AG10803 (cell line): ENCODE data around the gene PPP2R2C.

Source experiments
- DNase-seq: peaks from one replicate; pipeline ENCODE4 v3.0.0; 2010; ENCODE audit warnings: low read depth
- H3K4me3 ChIP-seq: 2 replicates; pipeline ENCODE4 v1.5.1; 2011; ENCODE audit warnings: mild to moderate bottlenecking, low read length, control low read depth
- TF ChIP-seq, protein P1 (sequence below): conservative IDR thresholded peaks from 2 replicates; pipeline ENCODE4 v1.5.1; 2011; ENCODE audit warnings: mild to moderate bottlenecking, low read length, control low read depth, inconsistent platforms

The PPP2R2C gene

DNA sequence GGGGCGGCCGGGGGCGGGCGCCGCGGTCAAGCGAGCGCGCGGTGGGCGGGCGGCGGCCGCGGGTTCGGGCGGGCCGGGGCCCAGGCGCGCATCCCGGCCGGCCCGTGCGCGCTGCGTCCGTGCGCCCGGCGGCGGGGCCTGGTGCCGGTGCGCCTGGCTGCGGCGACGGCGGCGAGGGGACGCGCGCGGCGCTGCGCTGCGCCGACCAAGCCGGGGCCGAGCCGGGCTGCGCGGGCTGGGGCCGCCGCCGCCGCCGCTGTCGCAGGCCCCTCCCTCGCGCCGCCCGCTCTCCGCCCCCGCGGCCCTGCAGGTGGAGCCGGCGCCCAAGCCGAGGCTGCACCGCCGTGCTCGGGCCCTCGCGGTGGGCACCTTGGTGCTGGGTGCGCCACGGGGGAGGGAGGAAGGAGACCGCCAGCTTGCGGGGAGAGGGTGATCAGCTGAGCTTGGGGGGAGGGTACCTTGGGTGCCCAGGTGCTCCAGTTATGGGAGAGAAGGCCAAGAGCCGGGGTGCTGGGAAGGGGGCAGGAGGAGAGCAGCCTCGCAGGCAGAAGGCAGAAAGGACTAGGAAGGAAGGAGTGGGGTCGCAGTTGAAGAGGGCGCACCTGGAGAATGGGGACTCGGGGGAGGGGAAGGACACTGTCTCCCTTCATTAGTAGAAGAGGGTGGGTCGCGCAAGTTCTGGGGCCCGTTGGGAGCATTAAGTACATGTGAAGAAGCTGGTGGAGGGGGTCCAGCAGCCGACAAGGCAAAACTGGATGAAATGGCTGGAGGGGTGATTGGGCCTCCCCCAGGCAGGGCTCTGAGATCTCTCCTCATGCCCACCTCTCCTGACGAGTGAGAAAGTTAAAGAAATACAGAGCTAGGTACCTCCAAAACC lies at the start of gene PPP2R2C:
Gene PPP2R2C (minus strand): TSS at position 228 of the 877 bp plus-strand sequence. CDS start 385 bp downstream, outside the sequence.
- TF ChIP-seq, protein P1, sequence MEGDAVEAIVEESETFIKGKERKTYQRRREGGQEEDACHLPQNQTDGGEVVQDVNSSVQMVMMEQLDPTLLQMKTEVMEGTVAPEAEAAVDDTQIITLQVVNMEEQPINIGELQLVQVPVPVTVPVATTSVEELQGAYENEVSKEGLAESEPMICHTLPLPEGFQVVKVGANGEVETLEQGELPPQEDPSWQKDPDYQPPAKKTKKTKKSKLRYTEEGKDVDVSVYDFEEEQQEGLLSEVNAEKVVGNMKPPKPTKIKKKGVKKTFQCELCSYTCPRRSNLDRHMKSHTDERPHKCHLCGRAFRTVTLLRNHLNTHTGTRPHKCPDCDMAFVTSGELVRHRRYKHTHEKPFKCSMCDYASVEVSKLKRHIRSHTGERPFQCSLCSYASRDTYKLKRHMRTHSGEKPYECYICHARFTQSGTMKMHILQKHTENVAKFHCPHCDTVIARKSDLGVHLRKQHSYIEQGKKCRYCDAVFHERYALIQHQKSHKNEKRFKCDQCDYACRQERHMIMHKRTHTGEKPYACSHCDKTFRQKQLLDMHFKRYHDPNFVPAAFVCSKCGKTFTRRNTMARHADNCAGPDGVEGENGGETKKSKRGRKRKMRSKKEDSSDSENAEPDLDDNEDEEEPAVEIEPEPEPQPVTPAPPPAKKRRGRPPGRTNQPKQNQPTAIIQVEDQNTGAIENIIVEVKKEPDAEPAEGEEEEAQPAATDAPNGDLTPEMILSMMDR = no peak
- no peak for DNase-seq
- no peak within 1 kb of the TSS for H3K4me3 ChIP-seq

DNA sequence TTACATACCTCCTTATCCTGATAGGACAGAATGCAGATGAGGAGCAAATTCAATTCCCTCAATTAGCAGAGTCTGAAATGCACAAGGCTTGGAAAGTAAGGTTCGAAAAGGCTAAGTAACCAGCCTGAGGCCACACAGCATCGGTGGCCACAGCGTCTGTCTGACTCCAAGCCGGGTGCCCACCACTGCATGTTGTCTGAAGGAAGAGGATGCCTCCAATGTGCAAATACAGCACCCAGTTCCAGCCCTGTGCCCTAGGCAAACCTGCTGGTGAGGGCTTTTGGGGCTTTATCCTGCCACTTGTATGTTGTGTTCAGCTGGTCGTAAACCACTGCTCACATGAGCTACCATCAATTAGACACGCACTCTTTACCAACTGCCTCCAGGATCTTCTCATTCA lies 48.6 kb upstream of the PPP2R2C start:
- TF ChIP-seq, protein P1 = no peak
- no peak overlapping the region for H3K4me3 ChIP-seq
- DNase-seq = no peak

DNA sequence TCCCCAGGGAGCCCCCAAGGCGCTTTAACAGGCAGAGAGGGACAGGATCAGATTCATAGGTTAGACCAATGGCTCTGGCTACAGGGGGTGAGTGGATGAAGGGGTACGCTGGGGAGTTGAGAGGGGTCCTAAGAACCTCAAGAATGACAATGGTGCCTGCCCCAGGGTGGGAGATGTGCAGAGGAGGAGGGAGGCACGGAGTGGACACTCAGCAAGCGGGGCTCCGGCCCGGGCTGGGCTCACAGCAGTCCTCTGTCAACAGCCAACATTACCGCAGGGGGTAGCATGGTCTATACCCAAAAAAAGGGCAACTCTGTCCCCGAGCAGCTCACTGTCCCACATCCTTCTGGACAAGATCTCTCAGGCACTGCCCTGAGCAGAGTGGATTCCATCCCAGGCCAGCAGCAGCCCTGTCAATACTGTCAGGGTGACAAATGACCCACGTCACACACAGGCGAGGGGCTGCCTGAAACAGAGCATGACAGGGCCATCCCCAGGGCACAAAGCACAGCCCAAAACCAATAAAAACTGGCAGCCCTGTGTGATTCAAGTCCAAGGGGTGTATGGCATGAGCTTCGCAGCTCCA lies 47.7 kb upstream of the PPP2R2C start:
- TF ChIP-seq, protein P1 = no peak
- H3K4me3 ChIP-seq = no peak overlapping the region
- no peak for DNase-seq

DNA sequence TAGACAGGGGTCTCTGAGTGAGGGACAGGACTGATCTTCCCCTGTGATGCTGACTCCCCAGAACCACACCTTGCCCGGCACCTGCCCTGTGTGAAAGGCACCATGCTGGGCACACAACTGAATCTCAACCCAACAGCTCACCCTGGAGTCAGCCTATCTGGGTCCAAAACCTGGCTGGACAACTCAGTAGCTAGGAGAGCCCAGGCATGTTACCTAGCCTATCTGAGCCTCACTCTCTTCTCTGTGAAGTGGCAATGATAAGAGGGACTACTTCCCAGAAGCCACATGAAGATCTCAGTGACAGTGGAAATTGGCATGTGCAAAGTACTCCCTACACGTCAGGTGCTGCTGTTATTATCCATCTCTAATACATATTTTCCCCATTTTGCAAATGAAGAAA lies 44.8 kb upstream of the PPP2R2C start:
- no peak overlapping the region for H3K4me3 ChIP-seq
- DNase-seq = no peak
- TF ChIP-seq, protein P1 = no peak

DNA sequence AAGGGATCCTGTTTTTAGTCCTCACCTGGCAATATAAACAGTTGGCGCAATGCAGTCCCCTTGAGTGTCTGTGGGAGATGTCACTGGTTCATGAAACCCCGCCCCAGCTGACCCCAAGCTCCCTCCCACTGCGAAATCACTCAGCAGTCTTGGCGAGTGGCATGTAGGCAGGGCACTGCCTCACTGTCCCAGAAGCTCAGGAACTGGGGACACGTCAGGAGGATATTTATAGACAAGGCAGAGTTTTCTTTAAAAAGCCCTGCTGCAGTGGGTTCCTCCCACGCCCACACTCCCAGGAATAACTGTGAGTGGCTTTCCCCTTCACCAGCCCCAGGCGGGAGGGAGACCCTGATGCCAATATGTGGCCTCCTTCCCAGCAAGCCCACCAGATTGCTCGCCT lies 44.3 kb upstream of the PPP2R2C start:
- no peak overlapping the region for H3K4me3 ChIP-seq
- TF ChIP-seq, protein P1 = no peak
- DNase-seq = no peak

DNA sequence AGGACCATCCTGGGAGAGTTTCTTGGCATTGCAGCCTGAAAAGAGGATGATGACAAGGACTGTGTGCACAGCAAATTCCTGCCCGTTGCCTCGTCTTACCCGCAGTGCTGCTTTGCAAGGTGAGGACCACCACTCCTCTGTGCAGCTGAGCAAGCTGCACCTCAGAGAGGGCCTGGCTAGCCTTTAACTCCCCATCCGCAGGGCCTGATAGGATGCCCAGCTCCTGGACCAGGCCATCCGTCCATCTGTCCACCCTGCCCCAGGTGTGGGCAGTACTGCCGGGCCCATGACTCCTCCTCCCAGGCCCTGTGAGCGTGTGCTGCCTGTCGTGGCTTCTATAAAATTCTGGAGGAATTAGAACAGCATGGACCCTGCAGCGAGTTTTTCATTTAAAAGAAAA lies 43.9 kb upstream of the PPP2R2C start:
- TF ChIP-seq, protein P1 = no peak

DNA sequence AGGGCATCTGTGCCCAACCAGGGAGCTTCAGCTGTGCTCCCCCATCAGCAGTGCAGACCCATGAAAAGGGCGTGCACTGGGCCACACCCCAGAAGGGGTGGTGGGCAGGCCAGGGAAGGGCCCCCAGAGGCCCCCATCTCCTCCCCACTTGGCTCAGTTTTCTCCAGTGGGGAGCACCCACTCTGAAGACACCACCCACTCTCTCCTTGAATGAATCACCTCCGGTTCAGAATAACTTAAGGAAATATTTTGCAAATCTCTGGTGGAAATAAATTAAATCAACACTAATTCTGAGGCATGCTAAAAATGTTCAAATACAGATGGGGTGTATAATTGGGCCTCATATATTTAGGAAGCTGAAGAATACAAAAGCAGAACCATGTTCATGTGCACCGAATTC lies 41.3 kb upstream of the PPP2R2C start:
- TF ChIP-seq, protein P1 = no peak
- H3K4me3 ChIP-seq = no peak overlapping the region

More for the DNA sequence above, 43.9 kb upstream of the PPP2R2C start:
- H3K4me3 ChIP-seq = no peak overlapping the region
- no peak for DNase-seq

More for the DNA sequence above, 41.3 kb upstream of the PPP2R2C start:
- no peak for DNase-seq
